PC-3 (cell line): ENCODE data around the gene XIRP2.

Experiments used
- CTCF ChIP-seq: fragments of 300-600 bp; sonication (generic); conservative IDR thresholded peaks from 2 replicates; pipeline ENCODE4 v1.5.1; 2017; ENCODE audit warnings: antibody characterized with exemption, low read depth, mild to moderate bottlenecking, low read length
- EZH2 ChIP-seq: fragments of 300-600 bp; sonication (generic); IDR thresholded peaks from one replicate; pipeline ENCODE4 v1.6.1; 2017; ENCODE audit warnings: antibody characterized with exemption, mild to moderate bottlenecking, low read length; ENCODE audit not compliant: unreplicated experiment
- EZH2phosphoT487 ChIP-seq: fragments of 300-600 bp; sonication (generic); IDR thresholded peaks from 2 replicates; pipeline ENCODE4 v1.6.1; 2018; ENCODE audit warnings: mild to moderate bottlenecking, antibody characterized with exemption, low read length, borderline replicate concordance

- TF ChIP-seq CTCF (no peak), EZH2phosphoT487 (no peak), EZH2 (no peak)
Measured at GRCh38 chr2:166881177-166881576, 7.1 kb upstream of the XIRP2 start.
